Lower leg skin (tissue), 4 donors: Measurements from ENCODE around the gene MR1. TPM values are rescaled to one million over a fixed set of nuclear protein-coding genes. Genes with fewer than 3 reads are reported as not detected.
"Not testable (repeated sequence)": the region's sequence is repeated elsewhere in the genome, so short reads cannot be mapped to it uniquely, and the experiment has no call there.

Experiments
- DNase-seq, 2 donors: peaks; one replicate each; pipeline ENCODE4 v3.0.0-alpha.2; 2019; ENCODE audit warnings: low spot score in 2 of 2
- H3K4me3 ChIP-seq: fragments of 200-600 bp; sonication (generic); 2 replicates; pipeline ENCODE4 v1.5.1; 2017; ENCODE audit warnings: mild to moderate bottlenecking, low read depth; ENCODE audit not compliant: poor library complexity, severe bottlenecking
- CTCF ChIP-seq, 3 donors: fragments of 450-650 bp; IDR thresholded peaks; one replicate each; pipeline ENCODE4 v1.5.1; 2016; ENCODE audit warnings: antibody characterized with exemption in 3 of 3, mild to moderate bottlenecking in 3 of 3, moderate library complexity in 2 of 3
- POLR2A ChIP-seq, 2 donors: fragments of 450-650 bp; IDR thresholded peaks; one replicate each; pipeline ENCODE4 v1.6.1; 2016 to 2017; ENCODE audit warnings: antibody characterized with exemption in 2 of 2, mild to moderate bottlenecking in 1 of 2, moderate library complexity in 1 of 2
- WGBS, 2 donors: methylation state at CpG; one replicate each; pipeline ENCODE4 v1.1.5; 2018; 5-methylcytosine and 5-hydroxymethylcytosine counted together
- intact Hi-C: fragments of 100-400 bp; cut with DNase I; formaldehyde crosslinking; loops from one replicate; pipeline ENCODE4 v1.15.0; 2023; ENCODE audit warnings: low total_unique reads
- total RNA-seq, 4 donors: library from RNA; depleted of rRNA; stranded (reverse); fragments of >200 nt; gene quantifications; one replicate each; pipeline ENCODE4 v1.1.0, GENCODE V29; 2016

MR1 gene
- total RNA-seq, 4 donors from 2014 or later: 13.2 to 18.6 (median 16.3) TPM

- WGBS, 2 donors: 71 to 72% methylated on average over 10 of the region's 10 CpGs
- no peak for DNase-seq
- TF ChIP-seq CTCF (IDR thresholded peaks at IDR 0.05): no peak
- H3K4me3 ChIP-seq: no peak overlapping the region
- intact Hi-C loops: no loop called here
Measured at GRCh38 chr1:181023265-181024057, 10.3 kb upstream of the MR1 start.

- TF ChIP-seq CTCF (IDR thresholded peaks at IDR 0.05): no peak
- no peak for TF ChIP-seq POLR2A (IDR thresholded peaks at IDR 0.05)
- DNase-seq: no peak
- no peak overlapping the region for H3K4me3 ChIP-seq
- intact Hi-C loops: no loop called here
Measured at GRCh38 chr1:181028196-181028595, 5.6 kb upstream of the MR1 start.

GRCh38 chr1:181028615-181029014, 5.2 kb upstream of the MR1 start:
- TF ChIP-seq POLR2A (IDR thresholded peaks at IDR 0.05) (no peak), CTCF (IDR thresholded peaks at IDR 0.05) (no peak)
- intact Hi-C loops: no loop called here
- H3K4me3 ChIP-seq: no peak overlapping the region
- whole genome bisulfite sequencing, 2 donors: 73 to 80% methylated on average over 5 of the region's 5 CpGs
- DNase-seq: no peak

- no peak for DNase-seq
- H3K4me3 ChIP-seq: no peak overlapping the region
- TF ChIP-seq CTCF (IDR thresholded peaks at IDR 0.05): no peak
- no peak for TF ChIP-seq POLR2A (IDR thresholded peaks at IDR 0.05)
- WGBS, 2 donors: 87 to 90% methylated on average over 2 of the region's 2 CpGs
- intact Hi-C loops: loop anchor here (10.0 kb wide), 1 partner anchor 112 kb away; no protein-coding TSS in a partner anchor
Measured at GRCh38 chr1:181032535-181032934, 1.2 kb upstream of the MR1 start.

- intact Hi-C loops: loop anchor here (10.0 kb wide), 1 partner anchor 112 kb away; no protein-coding TSS in a partner anchor
- peak; percentile 67 to 88 for DNase-seq
- H3K4me3 ChIP-seq: no peak overlapping the region
- 27 to 33% methylated on average over 2 of the region's 2 CpGs for WGBS, 2 donors
- TF ChIP-seq POLR2A (IDR thresholded peaks at IDR 0.05) (no peak), CTCF (IDR thresholded peaks at IDR 0.05) (no peak)
Measured at GRCh38 chr1:181033128-181033798, 520 bp upstream of the MR1 start.

GRCh38 chr1:181035210-181035609, 1.4 kb downstream of the MR1 start:
- 93 to 100% methylated on average over 4 of the region's 4 CpGs for WGBS, 2 donors
- H3K4me3 ChIP-seq, DNase-seq: not testable (repeated sequence)
- intact Hi-C loops: loop anchor here (10.0 kb wide), 1 partner anchor 110 kb away; no protein-coding TSS in a partner anchor
